22Rv1 (cell line): ENCODE results near the gene ASNS.
"Not testable (repeated sequence)": the region's sequence is repeated elsewhere in the genome, so short reads cannot be mapped to it uniquely, and the experiment has no call there.

ENCODE experiments used
- H3K27ac ChIP-seq: fragments of 450-650 bp; 2 replicates; pipeline ENCODE4 v1.5.1; 2017
- CTCF ChIP-seq: fragments of 450-650 bp; IDR thresholded peaks from 2 replicates; pipeline ENCODE4 v1.5.1; 2017; ENCODE audit warnings: mild to moderate bottlenecking
- ZFX ChIP-seq: fragments of 450-650 bp; IDR thresholded peaks from 2 replicates; pipeline ENCODE4 v1.6.1; 2017; ENCODE audit warnings: antibody characterized with exemption, borderline replicate concordance

ASNS gene

GRCh38 chr7:97872025-97872669 is at the start of gene ASNS:
Gene ASNS (minus strand): TSS chr7:97872408. CDS start chr7:97869156, 3,252 bp downstream.
- peak within 1 kb of the TSS; percentile 94 for H3K27ac ChIP-seq
- TF ChIP-seq CTCF (peak; percentile 34), ZFX (no peak)

DNA sequence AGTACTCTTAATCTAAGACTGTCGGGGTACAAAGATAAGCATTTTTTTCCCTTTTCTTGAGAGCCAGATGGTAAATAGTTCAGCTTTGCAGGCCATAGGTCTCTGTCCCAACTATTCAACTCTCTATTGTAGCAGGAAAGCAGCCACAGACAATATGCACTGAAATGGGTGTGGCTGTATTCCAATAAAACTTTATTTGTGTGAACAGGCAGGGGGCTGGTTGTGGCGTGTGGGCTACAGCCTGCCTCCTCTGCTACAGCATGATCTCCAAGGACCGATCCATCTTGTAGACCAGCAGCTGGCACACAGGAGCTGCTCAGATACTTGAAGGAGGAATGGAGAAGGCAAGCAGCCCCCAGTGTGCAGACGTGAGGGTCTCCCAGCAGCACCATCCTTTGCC is 49.0 kb upstream of the ASNS start:
- not testable (repeated sequence) for H3K27ac ChIP-seq

- H3K27ac ChIP-seq = not testable (repeated sequence)
These were observed 43.1 kb upstream of the ASNS start for GRCh38 chr7:97915267-97915666.

- not testable (repeated sequence) for H3K27ac ChIP-seq
- TF ChIP-seq CTCF = peak; percentile 18; the same call in 1 of the 2 replicates
These were observed 40.1 kb upstream of the ASNS start for GRCh38 chr7:97912294-97912693.

DNA sequence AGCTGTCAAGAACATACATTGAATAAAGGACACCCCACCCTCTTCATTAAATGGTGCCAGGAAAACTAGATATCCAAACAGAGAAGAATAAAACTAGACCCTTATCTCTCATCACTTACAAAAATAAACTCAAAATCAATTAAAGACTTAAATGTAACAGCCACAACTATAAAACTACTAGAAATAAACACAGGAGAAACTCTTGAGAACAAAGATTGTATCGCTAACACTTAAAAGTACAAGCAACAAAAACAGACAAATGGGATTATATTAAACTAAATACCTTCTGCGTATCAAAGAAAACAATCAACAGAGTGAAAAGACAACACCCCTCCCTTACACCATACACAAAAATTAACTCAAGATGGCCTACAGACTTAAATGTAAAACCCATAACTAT is 24.7 kb upstream of the ASNS start:
- H3K27ac ChIP-seq = not testable (repeated sequence)

DNA sequence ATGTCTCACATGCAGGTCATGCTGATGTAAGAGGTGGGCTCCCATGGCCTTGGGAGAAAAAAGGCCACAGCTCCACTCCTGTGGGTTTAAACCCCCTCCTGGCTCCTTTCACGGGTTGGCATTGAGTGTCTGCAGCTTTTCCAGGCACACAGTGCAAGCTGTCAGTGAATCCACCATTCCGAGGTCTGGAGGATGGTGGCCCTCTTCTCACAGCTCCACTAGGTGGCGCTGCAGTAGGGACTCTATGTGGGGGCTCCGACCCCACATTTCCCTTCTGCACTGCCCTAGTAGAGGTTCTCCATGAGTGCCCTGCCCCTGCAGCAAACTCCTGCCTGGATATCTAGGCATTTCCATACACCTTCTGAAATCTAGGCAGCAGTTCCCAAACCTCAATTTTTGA is 19.5 kb upstream of the ASNS start:
- not testable (repeated sequence) for H3K27ac ChIP-seq
- TF ChIP-seq CTCF = peak; percentile 31

DNA sequence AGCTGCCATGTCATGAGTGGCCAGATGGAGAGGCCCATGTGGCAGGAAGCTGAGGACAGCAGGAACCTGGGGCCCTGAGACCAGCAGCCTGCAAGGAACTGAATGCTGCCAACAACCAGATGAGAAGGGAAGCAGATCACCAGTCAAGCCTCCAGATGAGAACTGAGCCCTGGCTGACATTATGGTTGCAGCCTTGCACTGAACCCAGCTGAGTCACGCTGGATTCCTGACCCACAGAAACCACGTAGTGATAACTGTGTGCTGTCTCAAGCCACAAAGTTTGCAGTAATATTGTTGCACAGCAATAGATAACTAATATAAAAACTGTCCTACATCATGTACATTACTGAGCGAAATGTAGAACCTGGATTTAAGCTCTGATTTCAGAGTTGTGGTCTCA is 7.3 kb upstream of the ASNS start:
- H3K27ac ChIP-seq = not testable (repeated sequence)

- not testable (repeated sequence) for H3K27ac ChIP-seq
These were observed 2.7 kb upstream of the ASNS start for GRCh38 chr7:97874894-97875293.

DNA sequence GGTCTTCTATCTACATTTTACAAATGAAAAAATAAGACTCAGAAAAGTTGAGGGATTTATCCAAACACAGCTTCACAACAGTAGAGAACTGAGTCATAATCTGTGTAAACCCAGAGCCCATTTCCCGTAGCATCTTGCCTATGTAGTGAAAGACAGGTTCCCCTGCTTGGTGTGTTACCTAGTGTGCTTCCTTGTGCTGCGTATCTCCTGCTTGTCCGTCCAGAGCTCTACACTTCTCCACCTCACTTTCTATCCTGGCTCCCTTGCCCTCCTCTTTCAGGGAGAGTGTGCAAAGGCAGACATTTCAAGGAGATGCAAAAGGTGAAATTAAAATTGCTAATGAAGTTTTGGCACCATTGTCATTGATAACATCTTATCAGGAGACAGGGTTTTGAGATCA is 1.4 kb upstream of the ASNS start:
- TF ChIP-seq ZFX = no peak
- no peak overlapping the region for H3K27ac ChIP-seq

DNA sequence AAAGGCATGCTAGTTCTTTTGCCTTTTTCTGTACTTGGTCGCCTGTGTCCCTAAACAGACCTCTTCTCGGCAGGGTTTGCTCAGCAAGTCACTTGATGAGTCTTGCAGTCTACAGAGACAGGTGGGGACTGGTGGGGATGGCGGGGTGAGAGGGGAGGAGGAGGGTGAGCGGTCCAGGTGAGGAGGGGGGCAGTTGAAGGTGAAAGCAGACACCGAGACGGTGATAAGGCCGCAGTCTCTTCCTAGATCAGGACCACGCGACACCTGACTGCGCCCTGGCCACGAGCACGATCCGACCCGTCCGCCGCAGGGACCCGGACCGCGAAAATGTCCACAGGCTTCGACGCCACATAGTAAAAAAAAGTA is 566 bp downstream of the ASNS start:
- TF ChIP-seq CTCF (no peak), ZFX (no peak)
- H3K27ac ChIP-seq = peak overlapping the region; percentile 94

DNA sequence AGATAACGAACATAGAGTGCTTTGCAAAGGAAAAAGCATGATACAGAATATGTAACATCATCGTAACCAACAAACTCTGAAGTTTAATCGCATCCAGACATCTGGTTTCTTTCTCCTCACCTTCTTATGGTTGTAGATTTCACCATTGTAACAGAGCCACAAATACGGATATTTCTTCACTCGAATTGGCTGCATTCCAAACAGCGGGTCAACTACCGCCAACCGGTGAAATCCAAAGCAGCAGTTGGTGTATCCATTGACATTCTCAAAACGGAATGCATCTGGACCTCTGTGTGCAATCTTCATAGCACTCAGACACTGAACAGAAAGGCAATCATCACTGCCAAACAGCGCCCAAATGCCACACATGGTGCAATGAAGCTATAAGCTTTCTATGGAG is 3.4 kb downstream of the ASNS start:
- TF ChIP-seq ZFX (no peak), CTCF (no peak)
- H3K27ac ChIP-seq = no peak overlapping the region
